DOHH2 (cell line): Measurements from ENCODE around the gene TWSG1.

Source experiments
- EZH2phosphoT487 ChIP-seq: fragments of 200-600 bp; sonication (generic); IDR thresholded peaks from 2 replicates; pipeline ENCODE4 v1.6.1; 2017; ENCODE audit warnings: borderline replicate concordance, mild to moderate bottlenecking, antibody characterized with exemption, low read length, moderate library complexity, mixed read lengths
- TF ChIP-seq, protein P1 (sequence below): fragments of 200-600 bp; sonication (generic); IDR thresholded peaks from one replicate; pipeline ENCODE4 v1.5.1; 2014; ENCODE audit warnings: antibody characterized with exemption, mild to moderate bottlenecking, low read depth, low read length; ENCODE audit not compliant: poor library complexity, severe bottlenecking

DNA sequence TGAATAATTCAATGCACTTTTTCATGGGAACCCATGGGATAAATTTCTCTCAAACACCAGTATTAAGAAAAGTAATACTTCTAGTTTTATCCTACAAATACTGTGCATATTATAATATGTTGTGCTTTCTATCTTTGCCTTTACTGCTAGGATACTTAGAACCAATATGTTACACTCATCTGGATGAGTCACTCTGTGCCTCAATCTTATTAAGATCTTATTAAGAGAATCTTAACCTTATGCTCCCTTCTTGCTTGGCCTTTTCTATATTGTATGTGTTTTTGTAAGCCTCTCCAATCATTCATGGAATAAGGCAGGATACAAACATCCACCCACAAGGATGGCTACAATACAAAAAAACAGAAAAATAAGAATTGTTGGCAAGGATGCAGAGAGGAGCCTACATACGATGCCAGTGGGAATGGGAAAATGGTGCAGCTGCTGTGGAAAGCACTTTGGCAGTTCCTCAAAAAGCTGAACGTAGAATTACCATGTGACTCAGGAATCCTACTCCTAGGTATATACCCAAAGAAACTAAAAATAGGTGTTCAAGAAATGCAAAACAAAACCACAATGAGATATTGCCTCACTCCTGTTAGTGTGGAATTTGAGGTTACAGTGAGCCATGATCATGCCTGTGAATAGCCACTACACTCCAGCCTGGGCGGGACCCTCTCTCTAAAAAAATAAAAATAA, 10.7 kb upstream of the TWSG1 start:
- TF ChIP-seq, protein P1, sequence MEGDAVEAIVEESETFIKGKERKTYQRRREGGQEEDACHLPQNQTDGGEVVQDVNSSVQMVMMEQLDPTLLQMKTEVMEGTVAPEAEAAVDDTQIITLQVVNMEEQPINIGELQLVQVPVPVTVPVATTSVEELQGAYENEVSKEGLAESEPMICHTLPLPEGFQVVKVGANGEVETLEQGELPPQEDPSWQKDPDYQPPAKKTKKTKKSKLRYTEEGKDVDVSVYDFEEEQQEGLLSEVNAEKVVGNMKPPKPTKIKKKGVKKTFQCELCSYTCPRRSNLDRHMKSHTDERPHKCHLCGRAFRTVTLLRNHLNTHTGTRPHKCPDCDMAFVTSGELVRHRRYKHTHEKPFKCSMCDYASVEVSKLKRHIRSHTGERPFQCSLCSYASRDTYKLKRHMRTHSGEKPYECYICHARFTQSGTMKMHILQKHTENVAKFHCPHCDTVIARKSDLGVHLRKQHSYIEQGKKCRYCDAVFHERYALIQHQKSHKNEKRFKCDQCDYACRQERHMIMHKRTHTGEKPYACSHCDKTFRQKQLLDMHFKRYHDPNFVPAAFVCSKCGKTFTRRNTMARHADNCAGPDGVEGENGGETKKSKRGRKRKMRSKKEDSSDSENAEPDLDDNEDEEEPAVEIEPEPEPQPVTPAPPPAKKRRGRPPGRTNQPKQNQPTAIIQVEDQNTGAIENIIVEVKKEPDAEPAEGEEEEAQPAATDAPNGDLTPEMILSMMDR = no peak
- TF ChIP-seq EZH2phosphoT487 = no peak
